Occipital lobe (tissue), 2 donors: Measurements from ENCODE around the gene WDR81. TPM values are rescaled to one million over a fixed set of nuclear protein-coding genes. Genes with fewer than 3 reads are reported as not detected.

Experiments
- DNase-seq: peaks from one replicate; lab custom pipeline; 2025; lab: John Stamatoyannopoulos, UW
- total RNA-seq: library from RNA; depleted of rRNA; stranded (reverse); fragments of >200 nt; gene quantifications from one replicate; pipeline ENCODE4 v1.2.3, GENCODE V29; 2014

Gene WDR81
- total RNA-seq, 1 donor from 2014 or later = 10.8 TPM

- no peak for DNase-seq
These were observed 52.4 kb downstream of the WDR81 start for GRCh38 chr17:1776857-1777256.

GRCh38 chr17:1779571-1780131 is 55.1 kb downstream of the WDR81 start:
- DNase-seq = no peak

- DNase-seq = no peak
These were observed 57.7 kb downstream of the WDR81 start for GRCh38 chr17:1782171-1782567.

GRCh38 chr17:1783271-1783670 is 58.8 kb downstream of the WDR81 start:
- DNase-seq = no peak

- no peak for DNase-seq
These were observed 59.5 kb downstream of the WDR81 start for GRCh38 chr17:1783834-1784611.

DNA sequence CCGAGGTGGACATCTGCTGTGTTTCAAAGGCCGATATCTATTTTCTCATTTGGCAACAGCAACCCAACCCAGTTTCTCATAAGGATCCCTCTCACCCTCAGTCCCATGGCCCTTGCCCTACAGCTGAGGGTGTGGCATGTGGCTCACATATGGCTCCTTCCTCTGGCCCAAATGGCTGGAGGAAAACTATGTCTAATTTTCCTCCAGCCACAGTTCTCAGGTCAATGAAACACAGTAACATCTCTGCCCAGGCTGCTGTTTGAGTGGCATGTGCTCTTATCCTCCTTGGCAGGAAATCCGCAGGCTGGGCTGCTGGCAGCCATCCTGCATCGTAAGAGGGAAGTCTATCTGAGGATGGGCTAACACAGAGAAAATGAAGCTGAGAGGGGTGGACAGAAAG is 61.4 kb downstream of the WDR81 start:
- no peak for DNase-seq

- DNase-seq = no peak
These were observed 62.2 kb downstream of the WDR81 start for GRCh38 chr17:1786708-1787107.

DNA sequence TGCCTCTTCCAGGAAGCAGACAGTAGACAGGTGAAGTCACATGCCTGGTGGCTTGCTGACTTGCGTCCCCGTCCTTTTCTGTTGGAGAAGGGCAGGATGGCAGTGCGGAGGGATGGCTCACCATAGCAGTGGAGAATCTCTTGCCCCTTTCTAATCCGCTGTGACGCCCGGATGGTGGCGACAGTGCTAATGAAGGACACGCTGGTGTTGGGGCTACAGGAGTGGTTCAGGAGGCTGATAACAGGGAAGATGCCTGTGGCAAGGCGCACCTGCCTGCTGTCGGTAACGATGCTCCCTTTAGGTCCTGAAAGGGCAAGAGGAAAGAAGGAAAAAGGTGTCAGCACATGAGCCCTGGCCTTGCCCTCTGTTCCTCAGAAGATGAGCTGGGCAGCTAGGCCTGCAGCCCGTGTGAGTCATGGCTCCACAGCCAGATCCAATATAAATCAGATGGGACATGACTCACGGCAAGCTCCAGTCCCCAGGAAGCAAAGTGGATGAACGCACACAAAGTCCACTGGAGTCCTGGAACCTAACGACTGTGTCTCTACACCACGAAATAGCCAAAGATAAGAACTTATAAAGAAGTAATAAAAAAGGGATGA is 62.9 kb downstream of the WDR81 start:
- no peak for DNase-seq

Other genes starting within 250 kb of the WDR81 start
- gene MYO1C, start 232.0 kb upstream of the WDR81 start, total RNA-seq = 7.3 TPM
- gene INPP5K, start 208.1 kb upstream of the WDR81 start, total RNA-seq = 43.2 TPM
- gene PITPNA, start 161.9 kb upstream of the WDR81 start, total RNA-seq = 15.1 TPM
- gene SLC43A2, start 95.9 kb upstream of the WDR81 start, total RNA-seq = 15.1 TPM
- gene SCARF1, start 79.0 kb upstream of the WDR81 start, total RNA-seq = 3.9 TPM
- 1.4 TPM for gene RILP, start 74.8 kb upstream of the WDR81 start, total RNA-seq
- gene PRPF8, start 39.8 kb upstream of the WDR81 start, total RNA-seq = 71.1 TPM
- gene TLCD2, start 14.3 kb upstream of the WDR81 start, total RNA-seq = 0.47 TPM
- gene SERPINF2, start 18.2 kb downstream of the WDR81 start, total RNA-seq = 0.16 TPM
- 5.8 TPM for gene SERPINF1, start 37.4 kb downstream of the WDR81 start, total RNA-seq
- 9.8 TPM for gene SMYD4, start 105.2 kb downstream of the WDR81 start, total RNA-seq
- gene RPA1, start 105.3 kb downstream of the WDR81 start, total RNA-seq = 16.4 TPM